Measurements from ENCODE around the gene HCN2. TPM values are rescaled to one million over a fixed set of nuclear protein-coding genes. Genes with fewer than 3 reads are reported as not detected.

Gene HCN2
- total and polyA plus RNA-seq, 9 of the 15 experiments (the other 6 are each of a cell fraction or from before 2014, with no cell fraction given), result 0.29 to 4.2 (median 0.82) TPM; not detected in 2

- TF ChIP-seq ZBTB40 (IDR thresholded peaks at IDR 0.05) (no peak), ZBTB40 (CRISPR knock-in tag; IDR thresholded peaks at IDR 0.05) (no peak), ZNF407 (IDR thresholded peaks at IDR 0.05; ENCODE audit: low read depth) (no peak), CXXC5 (CRISPR knock-in tag; IDR thresholded peaks at IDR 0.05) (no peak), NR3C1 (CRISPR knock-in tag; IDR thresholded peaks at IDR 0.05) (no peak), ETS2 (tag; IDR thresholded peaks at IDR 0.05; ENCODE audit: borderline replicate concordance, poor library complexity, severe bottlenecking) (no peak), RB1 (IDR thresholded peaks at IDR 0.05; ENCODE audit: low read depth) (no peak; the same call in 1 of the 2 replicates), TFAP4 (CRISPR knock-in tag; IDR thresholded peaks at IDR 0.05; ENCODE audit: borderline replicate concordance) (peak; percentile 44; the same call in 1 of the 2 replicates)
Observed at GRCh38 chr19:588093-588740, 1.5 kb upstream of the HCN2 start (continued).
